Stimulated activated CD8-positive, alpha-beta memory T cell treated with anti-CD3 and anti-CD28 coated beads, Interleukin-15, amount 100 ng/mL, for 1 hour (primary cell): ENCODE measurements around the gene CAMTA1.

ENCODE experiments used
- DNase-seq: peaks from one replicate; pipeline ENCODE4 v3.0.0-alpha.2; 2020; ENCODE audit warnings: low read depth

The CAMTA1 gene

GRCh38 chr1:6928106-6928885, 143.0 kb downstream of the CAMTA1 start:
- no peak for DNase-seq

GRCh38 chr1:6930732-6931300, 145.6 kb downstream of the CAMTA1 start:
- no peak for DNase-seq

- DNase-seq: no peak
These were observed 150.2 kb downstream of the CAMTA1 start for GRCh38 chr1:6935361-6935883.

- DNase-seq: no peak
These were observed 150.8 kb downstream of the CAMTA1 start for GRCh38 chr1:6935911-6936690.

DNA sequence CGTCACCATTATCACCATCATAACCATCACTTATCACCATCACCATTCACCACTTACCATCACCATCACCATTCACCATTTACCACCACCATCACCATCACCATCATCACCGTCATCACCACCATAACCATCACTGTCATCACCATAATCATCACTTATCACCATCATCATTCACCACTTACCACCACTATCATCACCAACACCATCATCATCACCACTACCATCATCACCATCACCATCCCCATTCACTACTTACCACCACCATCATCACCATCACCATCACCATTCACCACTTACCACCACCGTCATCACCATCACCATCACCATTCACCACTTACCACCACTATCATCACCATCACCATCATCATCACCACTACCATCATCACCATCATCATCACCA, 151.8 kb downstream of the CAMTA1 start:
- no peak for DNase-seq

GRCh38 chr1:6939363-6939762, 154.1 kb downstream of the CAMTA1 start:
- DNase-seq: no peak

- DNase-seq: no peak
These were observed 156.5 kb downstream of the CAMTA1 start for GRCh38 chr1:6941786-6942185.

GRCh38 chr1:6942990-6943389, 157.7 kb downstream of the CAMTA1 start:
- no peak for DNase-seq

GRCh38 chr1:6944434-6944833, 159.2 kb downstream of the CAMTA1 start:
- no peak for DNase-seq

- no peak for DNase-seq
These were observed 162.7 kb downstream of the CAMTA1 start for GRCh38 chr1:6947952-6948351.

DNA sequence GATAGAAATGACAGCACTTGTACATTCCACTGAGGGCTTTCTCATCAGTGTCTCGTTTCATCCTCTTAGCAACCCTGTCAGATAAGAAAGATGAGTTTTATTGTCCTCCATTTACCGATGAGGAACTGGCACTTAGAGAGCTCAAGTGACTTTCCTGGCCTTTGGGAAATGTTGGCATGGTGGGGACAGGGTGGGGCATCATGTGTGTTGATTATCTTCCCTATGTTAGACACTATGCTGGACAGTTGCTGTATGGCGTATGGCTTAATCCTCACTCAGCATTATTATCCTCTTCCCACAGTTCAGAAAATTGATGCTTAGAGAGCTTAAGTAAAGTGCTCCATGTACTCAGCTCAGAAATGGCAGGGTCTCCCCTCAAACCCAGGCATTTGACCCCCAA, 163.2 kb downstream of the CAMTA1 start:
- no peak for DNase-seq

DNA sequence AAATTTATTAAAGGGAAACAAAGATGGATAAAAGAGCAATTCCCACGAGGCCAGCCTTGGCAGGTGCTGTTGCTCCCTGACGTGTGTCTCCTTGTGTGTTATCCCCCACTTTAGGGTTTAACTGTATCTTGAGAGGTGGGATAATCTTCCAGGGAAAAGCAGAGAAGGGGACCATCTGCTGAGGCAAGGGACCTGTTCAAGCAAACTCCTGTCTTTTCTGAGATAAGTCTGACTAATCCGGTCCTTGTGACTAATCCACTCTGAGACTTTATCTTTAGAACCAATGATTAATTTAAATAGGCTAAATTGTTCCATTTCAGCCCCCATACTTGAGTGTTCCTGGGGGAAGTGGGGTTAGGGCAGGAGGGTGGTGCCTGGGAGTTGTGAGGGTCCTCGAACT, 163.6 kb downstream of the CAMTA1 start:
- no peak for DNase-seq

DNA sequence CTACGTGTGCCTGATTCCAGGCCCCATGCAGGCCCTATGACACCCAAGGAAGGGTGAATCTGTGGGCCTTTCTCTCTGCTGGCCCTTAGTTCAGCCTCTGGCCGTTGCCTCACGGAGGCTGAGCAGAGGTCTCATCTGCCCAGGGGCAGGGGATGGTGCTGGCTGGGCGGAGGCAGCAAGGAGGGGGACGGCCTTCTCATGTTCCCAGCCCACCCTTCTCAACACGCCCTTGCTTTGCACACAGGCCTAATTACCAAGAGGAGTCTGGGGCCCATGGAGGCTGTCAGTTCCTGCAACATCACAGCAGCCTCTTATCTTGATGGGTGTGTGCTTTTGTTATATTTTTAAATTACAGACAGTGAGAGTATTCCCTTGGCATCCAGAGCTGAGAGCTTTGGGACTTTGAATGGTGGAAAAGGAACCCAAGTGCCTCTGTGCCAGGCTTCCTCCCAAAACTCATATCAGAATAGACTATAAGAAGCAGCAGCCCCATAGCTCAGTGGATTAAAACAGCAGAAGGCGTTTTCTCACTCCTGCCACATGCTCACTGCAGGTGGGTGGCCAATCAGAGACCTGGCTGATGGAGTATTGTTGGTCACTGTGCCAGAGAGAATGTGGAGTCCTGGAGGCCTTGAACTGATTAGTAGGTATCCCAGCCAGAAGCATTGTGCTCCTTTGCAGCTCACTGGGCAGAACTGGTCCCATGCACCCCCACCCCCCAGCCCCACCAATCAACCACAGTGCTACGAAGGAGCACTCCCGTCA, 164.9 kb downstream of the CAMTA1 start:
- DNase-seq: no peak

- no peak for DNase-seq
These were observed 166.3 kb downstream of the CAMTA1 start for GRCh38 chr1:6951536-6951935.

GRCh38 chr1:6953216-6953615, 168.0 kb downstream of the CAMTA1 start:
- DNase-seq: no peak

GRCh38 chr1:6953907-6954364, 168.7 kb downstream of the CAMTA1 start:
- DNase-seq: no peak

DNA sequence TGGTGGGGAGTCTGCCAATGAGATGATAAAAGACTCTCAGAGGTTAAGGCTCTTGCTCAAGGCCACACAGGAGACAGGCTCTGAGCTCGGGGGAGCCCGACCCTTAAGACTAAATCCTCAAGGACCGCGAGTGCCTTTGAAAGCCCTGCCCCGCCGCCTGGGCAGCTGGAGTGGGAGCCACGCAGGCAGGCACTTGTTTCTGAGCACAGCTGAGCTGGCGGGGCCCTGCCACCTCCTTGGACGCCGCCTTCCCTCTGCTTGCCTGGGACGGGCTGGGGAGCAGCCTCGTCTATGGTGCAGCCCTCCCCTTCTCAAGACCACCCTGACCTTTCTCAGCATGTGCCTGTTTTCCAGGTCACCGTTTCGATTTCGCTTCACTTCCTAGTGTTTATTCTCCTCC, 169.3 kb downstream of the CAMTA1 start:
- no peak for DNase-seq

DNA sequence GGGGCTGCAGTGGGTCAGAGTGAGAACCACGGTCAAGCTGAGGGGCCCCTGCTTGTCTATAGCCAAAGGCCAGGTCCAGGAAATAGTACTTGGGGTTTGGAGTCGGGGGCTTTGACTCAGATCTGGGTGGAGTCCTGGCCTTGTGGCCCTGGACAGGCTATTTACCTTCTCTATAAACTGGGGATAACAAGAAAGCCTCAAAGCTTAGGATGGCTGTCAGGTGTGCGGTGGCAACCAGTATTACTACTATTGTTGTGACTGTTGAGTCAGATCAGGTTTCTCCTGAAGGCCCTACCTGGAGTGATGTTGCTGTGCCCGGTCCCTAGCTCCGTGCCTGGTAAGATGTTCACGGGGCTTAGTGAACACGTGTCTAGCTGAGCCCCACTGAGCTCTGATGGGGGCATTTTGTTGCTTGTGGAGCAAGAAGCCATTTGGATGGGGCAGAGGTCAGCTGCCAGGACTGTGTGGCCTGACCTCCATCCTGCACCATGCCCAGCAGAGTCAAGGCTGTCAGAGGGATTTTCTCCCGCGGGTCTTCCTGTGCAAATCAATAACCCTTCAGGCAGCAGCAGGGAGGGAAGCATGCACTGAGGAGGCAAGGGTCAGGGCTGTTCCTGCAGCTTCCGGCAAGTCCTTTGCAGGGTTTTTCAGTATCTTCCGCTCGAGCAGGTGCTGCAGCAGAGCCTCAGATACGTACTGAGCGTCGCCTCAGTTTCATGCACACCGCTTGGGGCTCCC, 170.3 kb downstream of the CAMTA1 start:
- DNase-seq: no peak

DNA sequence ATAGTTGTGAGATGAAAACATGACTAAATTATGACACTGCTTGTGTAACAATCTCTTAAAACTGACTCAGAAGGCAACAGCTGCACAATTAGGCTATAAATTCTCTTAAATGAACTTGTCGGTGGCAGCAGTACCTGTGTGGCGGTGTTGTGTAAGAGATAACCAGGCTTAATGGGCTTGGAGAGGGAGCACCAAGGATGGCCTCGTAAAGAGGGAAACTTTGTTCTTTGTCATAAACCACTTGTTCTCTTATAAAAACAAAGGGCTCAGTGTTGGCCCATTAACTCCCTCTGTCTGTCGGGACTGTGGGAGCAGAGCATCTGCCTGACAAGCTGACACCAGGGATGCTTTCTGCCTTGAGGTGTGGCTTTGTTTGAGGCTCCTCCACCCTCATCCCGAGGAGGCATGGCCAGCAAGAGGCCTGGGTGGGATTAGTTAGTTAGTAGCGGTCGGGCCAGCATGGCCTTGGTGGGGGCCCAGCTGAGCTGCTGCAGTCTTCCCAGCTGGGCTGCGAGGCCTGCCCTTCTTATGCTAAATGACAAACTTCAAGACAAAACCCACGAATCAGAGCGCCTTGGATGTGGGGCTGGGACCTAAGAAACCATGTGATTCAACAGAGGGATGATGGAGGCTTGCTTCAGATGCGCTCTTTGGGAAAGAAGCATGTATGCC, 171.4 kb downstream of the CAMTA1 start:
- DNase-seq: no peak

- no peak for DNase-seq
These were observed 172.1 kb downstream of the CAMTA1 start for GRCh38 chr1:6957341-6957740.
